IMR-90 (cell line): Measurements from ENCODE around the gene DUSP14.

ENCODE experiments used
- MAZ ChIP-seq: IDR thresholded peaks from 2 replicates; pipeline ENCODE4 v1.6.1; 2012; ENCODE audit warnings: low read depth, mild to moderate bottlenecking, low read length, improper control_type of control experiment, moderate library complexity, borderline replicate concordance
- MXI1 ChIP-seq: IDR thresholded peaks from 2 replicates; pipeline ENCODE4 v1.6.1; 2012; ENCODE audit warnings: low read depth, mild to moderate bottlenecking, low read length, moderate library complexity, borderline replicate concordance
- NFE2L2 ChIP-seq: fragments of 150-350 bp; IDR thresholded peaks from 2 replicates; pipeline ENCODE4 v1.6.1; 2016; ENCODE audit warnings: low read depth, mild to moderate bottlenecking, low read length
- POLR2A ChIP-seq: IDR thresholded peaks from 2 replicates; pipeline ENCODE4 v1.6.1; 2012; ENCODE audit warnings: mild to moderate bottlenecking, low read depth, low read length
- RAD21 ChIP-seq: IDR thresholded peaks from 2 replicates; pipeline ENCODE4 v1.6.1; 2012; ENCODE audit warnings: low read length, improper control_type of control experiment
- TF ChIP-seq, protein P1 (sequence below): conservative IDR thresholded peaks from 2 replicates; pipeline ENCODE4 v1.5.1; 2012; ENCODE audit warnings: mild to moderate bottlenecking, low read depth, low read length, improper control_type of control experiment
- TF ChIP-seq, protein P2 (sequence below): fragments of 150-350 bp; IDR thresholded peaks from 2 replicates; pipeline ENCODE4 v1.6.1; 2017; ENCODE audit warnings: mild to moderate bottlenecking, antibody characterized with exemption, low read length, low read depth

DNA sequence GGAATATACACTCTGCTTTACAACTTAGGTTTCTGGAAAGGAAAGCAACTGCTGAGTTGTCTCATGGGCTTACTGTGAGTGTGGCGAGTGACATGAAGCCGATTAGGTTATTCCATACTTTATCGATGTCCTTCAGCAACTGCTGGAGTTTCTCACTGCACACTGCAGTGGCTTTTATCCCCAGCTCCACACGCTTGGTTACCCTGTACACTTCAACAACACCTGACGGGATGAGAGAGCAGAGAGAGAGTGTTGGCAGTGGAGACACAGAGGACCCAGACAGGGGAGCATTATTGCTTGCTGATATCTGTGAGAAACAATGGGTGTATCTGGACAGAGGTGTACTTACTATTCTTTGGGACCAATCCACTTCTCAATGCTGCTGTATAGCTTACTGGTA, 46.2 kb downstream of the DUSP14 start:
- TF ChIP-seq, protein P1, sequence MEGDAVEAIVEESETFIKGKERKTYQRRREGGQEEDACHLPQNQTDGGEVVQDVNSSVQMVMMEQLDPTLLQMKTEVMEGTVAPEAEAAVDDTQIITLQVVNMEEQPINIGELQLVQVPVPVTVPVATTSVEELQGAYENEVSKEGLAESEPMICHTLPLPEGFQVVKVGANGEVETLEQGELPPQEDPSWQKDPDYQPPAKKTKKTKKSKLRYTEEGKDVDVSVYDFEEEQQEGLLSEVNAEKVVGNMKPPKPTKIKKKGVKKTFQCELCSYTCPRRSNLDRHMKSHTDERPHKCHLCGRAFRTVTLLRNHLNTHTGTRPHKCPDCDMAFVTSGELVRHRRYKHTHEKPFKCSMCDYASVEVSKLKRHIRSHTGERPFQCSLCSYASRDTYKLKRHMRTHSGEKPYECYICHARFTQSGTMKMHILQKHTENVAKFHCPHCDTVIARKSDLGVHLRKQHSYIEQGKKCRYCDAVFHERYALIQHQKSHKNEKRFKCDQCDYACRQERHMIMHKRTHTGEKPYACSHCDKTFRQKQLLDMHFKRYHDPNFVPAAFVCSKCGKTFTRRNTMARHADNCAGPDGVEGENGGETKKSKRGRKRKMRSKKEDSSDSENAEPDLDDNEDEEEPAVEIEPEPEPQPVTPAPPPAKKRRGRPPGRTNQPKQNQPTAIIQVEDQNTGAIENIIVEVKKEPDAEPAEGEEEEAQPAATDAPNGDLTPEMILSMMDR, result no peak
- TF ChIP-seq MXI1 (no peak), RAD21 (no peak), POLR2A (no peak), MAZ (no peak), NFE2L2 (no peak)
- TF ChIP-seq, protein P2, sequence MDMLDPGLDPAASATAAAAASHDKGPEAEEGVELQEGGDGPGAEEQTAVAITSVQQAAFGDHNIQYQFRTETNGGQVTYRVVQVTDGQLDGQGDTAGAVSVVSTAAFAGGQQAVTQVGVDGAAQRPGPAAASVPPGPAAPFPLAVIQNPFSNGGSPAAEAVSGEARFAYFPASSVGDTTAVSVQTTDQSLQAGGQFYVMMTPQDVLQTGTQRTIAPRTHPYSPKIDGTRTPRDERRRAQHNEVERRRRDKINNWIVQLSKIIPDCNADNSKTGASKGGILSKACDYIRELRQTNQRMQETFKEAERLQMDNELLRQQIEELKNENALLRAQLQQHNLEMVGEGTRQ, result no peak
